ENCODE data around the gene ABCD3.
"Not testable (repeated sequence)": the region's sequence is repeated elsewhere in the genome, so short reads cannot be mapped to it uniquely, and the experiment has no call there.

Gene ABCD3

GRCh38 chr1:94553931-94554330 is 135.7 kb downstream of the ABCD3 start:
- peak; percentile 18 for DNase-seq (ENCODE audit: low read depth)
- TF ChIP-seq CTCF (conservative IDR thresholded peaks at IDR 0.05; ENCODE audit: low read depth, low read length), result no peak
- H3K4me3 ChIP-seq (ENCODE audit: low read depth, low read length), result no peak overlapping the region

- no peak overlapping the region for H3K4me3 ChIP-seq (ENCODE audit: low read depth, low read length)
- no peak for DNase-seq (ENCODE audit: low read depth)
- TF ChIP-seq CTCF (conservative IDR thresholded peaks at IDR 0.05; ENCODE audit: low read depth, low read length), result peak; percentile 7
Measured at GRCh38 chr1:94554580-94554979, 136.4 kb downstream of the ABCD3 start.

- TF ChIP-seq CTCF (conservative IDR thresholded peaks at IDR 0.05; ENCODE audit: low read depth, low read length), result no peak
- no peak overlapping the region for H3K4me3 ChIP-seq (ENCODE audit: low read depth, low read length)
- DNase-seq (ENCODE audit: low read depth), result no peak
Measured at GRCh38 chr1:94555091-94555490, 136.9 kb downstream of the ABCD3 start.

- TF ChIP-seq CTCF (conservative IDR thresholded peaks at IDR 0.05; ENCODE audit: low read depth, low read length), result no peak
- DNase-seq (ENCODE audit: low read depth), result no peak
- H3K4me3 ChIP-seq (ENCODE audit: low read depth, low read length), result no peak overlapping the region
Measured at GRCh38 chr1:94559921-94560320, 141.7 kb downstream of the ABCD3 start.

- no peak for TF ChIP-seq CTCF (conservative IDR thresholded peaks at IDR 0.05; ENCODE audit: low read depth, low read length)
- DNase-seq (ENCODE audit: low read depth), result peak; percentile 55
- no peak overlapping the region for H3K4me3 ChIP-seq (ENCODE audit: low read depth, low read length)
Measured at GRCh38 chr1:94560333-94560732, 142.1 kb downstream of the ABCD3 start.

GRCh38 chr1:94562519-94563260 is 144.5 kb downstream of the ABCD3 start:
- no peak overlapping the region for H3K4me3 ChIP-seq (ENCODE audit: low read depth, low read length)
- DNase-seq (ENCODE audit: low read depth), result no peak
- TF ChIP-seq CTCF (conservative IDR thresholded peaks at IDR 0.05; ENCODE audit: low read depth, low read length), result no peak

- no peak overlapping the region for H3K4me3 ChIP-seq (ENCODE audit: low read depth, low read length)
- TF ChIP-seq CTCF (conservative IDR thresholded peaks at IDR 0.05; ENCODE audit: low read depth, low read length), result no peak
- DNase-seq (ENCODE audit: low read depth), result no peak
Measured at GRCh38 chr1:94565901-94566300, 147.7 kb downstream of the ABCD3 start.

- DNase-seq (ENCODE audit: low read depth); H3K4me3 ChIP-seq (ENCODE audit: low read depth, low read length): not testable (repeated sequence)
Measured at GRCh38 chr1:94566436-94566835, 148.2 kb downstream of the ABCD3 start.

- DNase-seq (ENCODE audit: low read depth), result not testable (repeated sequence)
Measured at GRCh38 chr1:94567975-94568607, 149.9 kb downstream of the ABCD3 start.

More at GRCh38 chr1:94567975-94568607, 149.9 kb downstream of the ABCD3 start:
- H3K4me3 ChIP-seq (ENCODE audit: low read depth, low read length), result not testable (repeated sequence)
